HG03097 (cell line): Measurements from ENCODE around the gene LSM3.

Source experiments
- ATAC-seq: cut with Tn5 transposase; IDR thresholded peaks from one replicate; pipeline ENCODE4 v1.9.1; 2021; ENCODE audit not compliant: unreplicated experiment, low FRiP score

LSM3 gene

GRCh38 chr3:14235003-14235911, 56.6 kb downstream of the LSM3 start:
- no peak for ATAC-seq

DNA sequence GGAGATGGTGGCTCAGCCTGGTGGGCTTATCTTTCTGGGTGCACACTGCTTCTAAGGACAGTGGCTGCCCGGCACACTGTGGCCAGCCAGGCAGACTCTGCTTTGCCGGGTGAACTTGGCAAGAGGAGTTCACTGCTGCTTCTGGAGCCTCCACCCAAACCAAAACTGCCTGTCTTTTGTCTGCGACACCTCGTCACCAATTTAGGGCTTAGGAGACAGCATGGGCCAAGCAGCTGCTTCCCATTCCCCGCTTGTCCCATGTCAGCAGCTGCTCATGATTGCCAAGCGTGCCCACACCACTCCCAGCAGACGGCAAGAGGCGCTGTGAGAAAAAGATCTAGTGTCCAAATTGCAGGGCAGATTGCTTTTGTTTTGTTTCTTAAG, 57.3 kb downstream of the LSM3 start:
- ATAC-seq, result no peak

- ATAC-seq, result no peak
These were observed 58.3 kb downstream of the LSM3 start for GRCh38 chr3:14236902-14237301.

- ATAC-seq, result no peak
These were observed 58.8 kb downstream of the LSM3 start for GRCh38 chr3:14237457-14237856.

GRCh38 chr3:14238356-14238755, 59.7 kb downstream of the LSM3 start:
- no peak for ATAC-seq

DNA sequence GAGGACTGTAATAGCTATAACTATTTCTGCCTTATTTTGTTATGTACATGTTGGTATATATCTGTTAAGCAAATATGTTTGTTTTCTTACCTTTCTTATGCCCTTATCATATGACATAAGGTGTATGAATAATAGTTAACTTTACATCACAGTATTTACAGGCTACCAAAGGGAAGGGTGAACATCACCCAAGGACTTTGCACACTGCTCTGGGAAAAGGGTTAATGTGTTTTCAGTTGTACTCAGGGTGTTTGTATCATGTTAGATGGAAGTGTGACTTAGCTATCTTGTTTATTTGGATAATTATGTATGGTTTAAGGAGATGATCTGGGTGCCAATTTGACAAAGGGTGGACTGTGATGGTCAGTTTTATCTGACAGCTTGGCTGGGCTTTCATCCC, 60.3 kb downstream of the LSM3 start:
- ATAC-seq, result no peak

DNA sequence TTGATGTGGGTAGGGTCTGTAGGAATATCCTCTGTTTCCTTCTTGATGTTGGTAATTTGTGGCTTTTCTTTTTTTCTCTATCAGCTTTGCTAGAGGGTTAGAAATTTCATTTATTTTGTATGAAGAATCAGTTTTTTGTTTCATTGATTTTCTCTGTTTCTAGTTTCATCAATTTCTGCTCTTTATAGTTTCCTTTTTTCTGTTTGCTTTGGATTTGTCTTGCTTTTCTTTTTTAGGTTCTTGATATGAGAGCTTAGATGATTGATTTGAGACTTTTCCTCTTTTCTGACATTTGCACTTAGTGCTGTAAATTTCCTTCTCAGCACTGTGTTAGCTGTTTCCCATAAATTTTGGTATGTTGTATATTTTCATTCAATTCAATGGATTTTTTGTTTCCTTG, 61.3 kb downstream of the LSM3 start:
- ATAC-seq, result no peak

- ATAC-seq, result no peak
These were observed 61.7 kb downstream of the LSM3 start for GRCh38 chr3:14240366-14240765.

DNA sequence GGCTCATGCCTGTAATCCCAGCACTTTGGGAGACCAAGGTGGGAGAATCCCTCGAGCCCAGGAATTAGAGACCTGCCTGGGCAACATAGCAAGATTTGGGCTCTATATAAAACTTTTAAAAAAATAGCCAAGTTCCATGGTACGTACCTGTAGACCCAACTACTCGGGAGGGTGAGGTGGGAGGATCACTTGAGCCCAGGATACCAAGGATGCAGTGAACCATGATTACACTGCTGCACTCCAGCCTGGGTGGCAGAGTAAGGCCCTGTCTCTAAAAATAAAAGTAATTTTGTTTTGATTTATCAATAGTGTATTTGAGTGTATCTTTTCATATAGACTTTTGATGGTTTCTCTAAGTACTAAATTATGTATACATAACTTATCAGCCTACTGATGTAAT, 63.1 kb downstream of the LSM3 start:
- ATAC-seq, result no peak

DNA sequence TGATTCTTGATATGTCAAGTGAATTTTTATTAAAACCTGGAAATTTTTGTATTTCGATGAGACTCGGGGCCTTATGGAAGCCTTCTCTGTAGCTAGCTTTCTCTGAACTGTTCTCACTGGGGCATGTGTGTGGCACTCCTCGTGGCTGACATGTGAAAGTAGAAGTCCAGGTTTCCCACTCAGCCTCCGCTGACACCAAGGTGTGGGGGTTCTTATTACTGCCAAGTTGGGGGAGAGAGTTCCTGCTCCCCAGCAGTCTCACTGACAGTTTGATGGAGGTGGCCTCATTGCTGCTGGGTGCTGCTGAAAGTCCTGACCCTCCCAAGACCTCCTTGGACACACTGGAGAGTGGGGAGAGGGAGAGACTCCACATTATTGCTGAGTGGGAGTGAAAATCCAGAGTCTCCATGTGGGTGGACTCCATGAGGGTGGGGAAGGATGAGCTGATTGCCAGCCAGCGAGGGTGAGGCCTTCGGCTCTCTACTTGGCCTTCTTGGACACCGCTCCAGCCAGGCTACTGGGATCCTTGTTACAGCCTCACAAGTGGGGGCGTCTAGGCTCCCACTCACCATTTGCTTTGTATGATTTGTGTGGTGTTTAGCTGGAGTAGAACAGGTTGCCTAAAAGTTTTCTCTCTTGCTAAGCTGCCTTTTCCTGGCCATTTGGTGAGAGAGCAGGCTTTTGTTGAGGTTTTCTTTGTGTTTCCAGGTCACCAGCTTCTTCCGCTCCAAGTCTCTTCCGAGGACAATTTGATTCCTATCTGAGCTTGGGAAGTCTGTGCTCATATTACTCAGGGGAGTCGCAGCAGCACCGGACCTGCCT, 64.1 kb downstream of the LSM3 start:
- ATAC-seq, result no peak

DNA sequence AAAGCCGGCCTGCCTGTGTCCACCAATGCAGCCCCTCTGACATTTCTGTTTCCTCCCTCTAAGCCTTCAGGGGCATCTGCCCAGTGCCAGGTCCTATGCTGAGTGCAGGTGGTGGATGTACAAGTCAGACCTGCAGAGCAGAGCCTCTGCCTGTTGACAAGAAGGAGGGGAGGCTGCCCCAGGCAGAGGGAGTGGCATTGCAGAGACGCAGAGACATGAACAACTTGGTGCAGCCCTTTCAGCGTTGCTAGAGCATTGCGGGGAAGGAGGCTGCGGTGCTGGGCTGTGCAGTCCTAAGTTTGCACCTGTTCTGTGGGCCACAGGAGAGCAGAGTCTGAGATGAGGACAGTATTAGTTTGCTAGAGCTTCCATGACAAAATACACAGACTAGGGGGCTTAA, 65.2 kb downstream of the LSM3 start:
- ATAC-seq, result no peak

- no peak for ATAC-seq
These were observed 66.1 kb downstream of the LSM3 start for GRCh38 chr3:14244521-14245247.

DNA sequence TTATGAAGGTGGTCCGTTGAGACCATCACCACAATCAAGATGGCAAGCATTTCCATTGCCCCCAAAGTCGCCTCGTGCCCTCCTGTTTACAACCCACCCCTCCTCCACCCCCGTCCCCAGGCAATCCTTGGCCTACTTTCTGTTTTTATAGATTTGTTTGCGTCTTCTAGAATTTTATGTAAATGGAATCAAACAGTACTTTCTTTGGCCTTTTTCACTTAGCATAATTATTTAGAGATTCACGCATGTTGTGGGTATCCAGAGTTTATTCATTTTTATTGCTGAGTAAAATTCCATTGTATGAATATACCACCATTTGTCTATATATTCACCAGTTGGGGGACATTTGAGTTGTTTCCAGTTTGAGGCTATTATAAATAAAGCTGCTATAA, 66.6 kb downstream of the LSM3 start:
- ATAC-seq, result no peak

GRCh38 chr3:14245822-14246221, 67.2 kb downstream of the LSM3 start:
- ATAC-seq, result no peak

DNA sequence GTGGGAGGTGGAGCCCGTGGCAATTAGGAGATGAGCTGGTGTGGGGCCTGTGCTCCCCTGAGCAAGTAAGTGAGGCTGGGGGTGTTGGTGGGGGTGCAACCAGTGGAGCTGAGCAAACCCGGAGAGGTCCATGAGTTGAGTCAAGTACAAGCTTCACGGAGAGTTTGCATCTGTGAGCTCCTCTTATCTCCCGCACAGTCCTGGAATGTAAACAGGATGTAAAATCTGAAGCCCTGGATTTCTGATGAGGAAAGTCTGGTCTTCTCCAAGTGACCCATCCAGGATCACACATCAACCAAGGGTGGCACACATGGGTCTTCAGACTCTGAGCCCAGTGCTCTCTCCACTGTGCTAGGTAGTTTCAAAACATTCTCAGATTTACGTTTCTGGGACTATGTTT, 67.8 kb downstream of the LSM3 start:
- ATAC-seq, result no peak

- ATAC-seq, result no peak
These were observed 69.8 kb downstream of the LSM3 start for GRCh38 chr3:14248477-14248848.

GRCh38 chr3:14248849-14249523, 70.4 kb downstream of the LSM3 start:
- ATAC-seq, result no peak
